HCT116 (cell line): ENCODE measurements around the gene PCDH9. TPM values are rescaled to one million over a fixed set of nuclear protein-coding genes. Genes with fewer than 3 reads are reported as not detected.

ENCODE experiments used
- ATAC-seq: fragments of 200-7000 bp; cut with Tn5 transposase; 2 replicates; pipeline ENCODE4 v1.9.1; 2020; ENCODE audit warnings: mild to moderate bottlenecking, moderate library complexity
- BruUV-seq: library from RNA; stranded (reverse); fragments of 400-500 nt; replicated peaks from 2 replicates; lab custom pipeline; 2021; lab: Mats Ljungman, UMichigan
- CTCF ChIA-PET: fragments of 300-600 bp; sonication (Branson Sonifier 250); formaldehyde crosslinking; loops from one replicate; lab custom pipeline; 2021; ENCODE audit warnings: antibody characterized with exemption; lab: Charles Lee
- POLR2A ChIA-PET: fragments of 300-600, 350-600 bp; sonication (Branson Sonifier 250); formaldehyde crosslinking; loops from one replicate; lab custom pipeline; 2021; ENCODE audit warnings: antibody characterized with exemption; lab: Charles Lee
- RAD21 ChIA-PET, 2 experiments: fragments of 300-600 bp; sonication (Branson Sonifier 250); formaldehyde crosslinking; loops; one replicate each; lab custom pipeline; 2023; ENCODE audit warnings: low total read pairs in 2 of 2; ENCODE audit not compliant: uncharacterized antibody in 2 of 2, unreplicated experiment in 2 of 2, low non-redundant PET in 1 of 2; lab: Charles Lee
- DNase-seq: peaks from one replicate; pipeline ENCODE4 v3.0.0-alpha.2; 2010; ENCODE audit warnings: low read depth, low spot score
- H2AFZ ChIP-seq: fragments of 200-600 bp; shearing (Covaris generic), sonication (generic); 2 replicates; pipeline ENCODE4 v1.6.1; 2017; ENCODE audit warnings: low read depth, mixed run types, mixed read lengths, antibody characterized with exemption, low read length; ENCODE audit not compliant: poor library complexity, severe bottlenecking
- H3K27ac ChIP-seq: 2 replicates; pipeline ENCODE4 v1.5.1; 2012; ENCODE audit warnings: low read depth, low read length
- H3K27me3 ChIP-seq: fragments of 200-600 bp; sonication (generic); 2 replicates; pipeline ENCODE4 v1.6.1; 2016; ENCODE audit warnings: mixed run types, low read length, mixed read lengths; ENCODE audit not compliant: insufficient read depth
- H3K36me3 ChIP-seq, 2 experiments: fragments of 200-500 bp in 1 of 2; fragments of 200-600 bp in 1 of 2; sonication (Bioruptor generic) in 1 of 2; sonication (generic) in 1 of 2; 2 replicates each; pipeline versions ENCODE4 v1.5.1 to v1.6.1; 2014 to 2016; ENCODE audit warnings: low read length in 2 of 2, inconsistent platforms in 1 of 2, mixed read lengths in 1 of 2, mixed run types in 1 of 2; ENCODE audit not compliant: insufficient read depth in 2 of 2, control insufficient read depth in 1 of 2
- H3K4me1 ChIP-seq, 2 experiments: fragments of 200-600 bp in 1 of 2; sonication (generic) in 1 of 2; 2 replicates each; pipeline versions ENCODE4 v1.5.1 to v1.6.1; 2012 to 2017; ENCODE audit warnings: low read length in 2 of 2, inconsistent platforms in 1 of 2, mild to moderate bottlenecking in 1 of 2, mixed read lengths in 1 of 2, mixed run types in 1 of 2, moderate library complexity in 1 of 2; ENCODE audit not compliant: insufficient read depth in 2 of 2, control insufficient read depth in 1 of 2
- H3K4me2 ChIP-seq: fragments of 200-600 bp; sonication (generic); 2 replicates; pipeline ENCODE4 v1.6.1; 2017; ENCODE audit warnings: mixed run types, low read length, mixed read lengths
- H3K4me3 ChIP-seq, 2 experiments: fragments of 200-600 bp in 1 of 2; sonication (generic) in 1 of 2; replicated peaks in 1 of 2; 2 replicates each; pipeline ENCODE4 v1.5.1; 2011 to 2016; ENCODE audit warnings: low read length in 2 of 2, control low read depth in 1 of 2, low read depth in 1 of 2, mild to moderate bottlenecking in 1 of 2, mixed read lengths in 1 of 2, mixed run types in 1 of 2
- H3K79me2 ChIP-seq: fragments of 200-600 bp; sonication (generic); 2 replicates; pipeline ENCODE4 v1.6.1; 2017; ENCODE audit warnings: mild to moderate bottlenecking, mixed run types, low read length, moderate library complexity, mixed read lengths; ENCODE audit not compliant: insufficient read depth
- H3K9ac ChIP-seq: fragments of 200-600 bp; sonication (generic); 2 replicates; pipeline ENCODE4 v1.6.1; 2016; ENCODE audit warnings: low read length, mixed read lengths
- H3K9me2 ChIP-seq: fragments of 200-600 bp; sonication (generic), shearing (Covaris generic); 2 replicates; pipeline ENCODE4 v1.6.1; 2017; ENCODE audit warnings: mixed run types, mild to moderate bottlenecking, moderate library complexity; ENCODE audit not compliant: insufficient read depth
- H3K9me3 ChIP-seq, 2 experiments: fragments of 200-500 bp in 1 of 2; fragments of 200-600 bp in 1 of 2; sonication (Bioruptor generic) in 1 of 2; sonication (generic) in 1 of 2; 2 replicates each; pipeline ENCODE4 v1.6.1; 2014 to 2017; ENCODE audit warnings: low read length in 2 of 2, mixed read lengths in 2 of 2, inconsistent platforms in 1 of 2, low read depth in 1 of 2, mild to moderate bottlenecking in 1 of 2, mixed run types in 1 of 2, moderate library complexity in 1 of 2; ENCODE audit not compliant: control insufficient read depth in 1 of 2, insufficient read depth in 1 of 2
- H4K20me1 ChIP-seq: fragments of 200-600 bp; sonication (generic), shearing (Covaris generic); 2 replicates; pipeline ENCODE4 v1.6.1; 2017; ENCODE audit warnings: mixed run types, mild to moderate bottlenecking, moderate library complexity; ENCODE audit not compliant: insufficient read depth
- CBX3 ChIP-seq: IDR thresholded peaks from 2 replicates; pipeline ENCODE4 v1.6.1; 2012; ENCODE audit warnings: low read depth
- CEBPB ChIP-seq: IDR thresholded peaks from 2 replicates; pipeline ENCODE4 v1.6.1; 2012; ENCODE audit warnings: low read depth
- EGR1 ChIP-seq: IDR thresholded peaks from 2 replicates; pipeline ENCODE4 v1.6.1; 2012; ENCODE audit warnings: low read depth
- EZH2phosphoT487 ChIP-seq: fragments of 200-600 bp; IDR thresholded peaks from 2 replicates; pipeline ENCODE4 v1.6.1; 2018; ENCODE audit warnings: antibody characterized with exemption, borderline replicate concordance
- MAX ChIP-seq: IDR thresholded peaks from 2 replicates; pipeline ENCODE4 v1.6.1; 2012
- POLR2AphosphoS5 ChIP-seq: IDR thresholded peaks from 2 replicates; pipeline ENCODE4 v1.6.1; 2011; ENCODE audit warnings: mild to moderate bottlenecking, low read depth, low read length, moderate library complexity
- RAD21 ChIP-seq: IDR thresholded peaks from 2 replicates; pipeline ENCODE4 v1.6.1; 2012; ENCODE audit warnings: low read depth, mild to moderate bottlenecking
- TCF7L2 ChIP-seq: IDR thresholded peaks from 2 replicates; pipeline ENCODE4 v1.7.0; 2011; ENCODE audit warnings: borderline replicate concordance, inconsistent platforms; ENCODE audit not compliant: insufficient read depth, insufficient read length; ENCODE audit errors: extremely low read depth
- ZFX ChIP-seq: fragments of 450-650 bp; IDR thresholded peaks from 2 replicates; pipeline ENCODE4 v1.6.1; 2017
- ZNF274 ChIP-seq: fragments of 200-500 bp; sonication (Bioruptor generic); IDR thresholded peaks from 2 replicates; pipeline ENCODE4 v1.6.1; 2014; ENCODE audit warnings: mild to moderate bottlenecking, low read depth, low read length, inconsistent platforms
- intact Hi-C: fragments of 100-400 bp; cut with micrococcal nuclease; formaldehyde crosslinking; loops from 2 replicates; pipeline ENCODE4 v1.10.0; 2022
- total RNA-seq: library from RNA; stranded (reverse); gene quantifications from one replicate; pipeline ENCODE4 v1.2.1, GENCODE V29; 2021; ENCODE audit not compliant: unreplicated experiment

The PCDH9 gene
- total RNA-seq, 1 experiment from 2014 or later = 0.02 TPM

DNA sequence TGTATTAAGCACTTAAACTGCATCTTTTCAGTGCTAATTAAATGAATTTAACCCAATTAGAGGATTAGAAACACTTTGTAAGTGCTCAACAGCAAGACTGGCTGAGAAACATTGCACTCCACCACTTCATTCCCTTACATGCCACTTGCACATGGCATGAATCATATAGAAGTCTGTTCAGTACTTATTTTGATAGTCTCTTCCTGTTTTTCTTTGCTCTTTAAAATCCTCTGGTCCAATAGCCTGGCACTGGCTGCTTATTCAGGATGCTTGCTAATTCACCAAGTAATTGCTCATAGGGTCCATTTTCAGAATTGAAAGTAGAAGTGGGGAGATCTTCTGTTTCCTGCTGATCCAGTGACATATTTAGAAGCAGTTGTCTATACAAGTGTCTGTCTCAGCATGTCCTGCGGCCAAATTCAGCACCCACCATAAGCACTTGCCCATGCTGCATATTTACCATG is 900.1 kb downstream of the PCDH9 start:
- intact Hi-C loops = no loop called here
- no peak for DNase-seq
- Histone ChIP-seq H3K79me2 (no peaks in the 10 kb centered on the region), H3K9me2 (no peaks in the 10 kb centered on the region), H3K4me2 (no peak overlapping the region), H2AFZ (no peak overlapping the region), H3K4me3 (no peak overlapping the region), H3K36me3 (no peaks in the 10 kb centered on the region), H3K27me3 (no peaks in the 10 kb centered on the region), H4K20me1 (no peaks in the 10 kb centered on the region), H3K4me1 (no peaks in the 10 kb centered on the region), H3K9me3 (no peaks in the 10 kb centered on the region), H3K9ac (no peak overlapping the region), H3K27ac (no peak overlapping the region)
- ChIA-PET CTCF (no interaction called here), RAD21 (no interaction called here), POLR2A (no interaction called here)
- no peak for ATAC-seq
- TF ChIP-seq TCF7L2 (no peak), EGR1 (no peak), ZFX (no peak), EZH2phosphoT487 (no peak), RAD21 (no peak), CBX3 (no peak), ZNF274 (no peak), POLR2AphosphoS5 (no peak), CEBPB (no peak), MAX (no peak)
- BruUV-seq = no TSS peak

DNA sequence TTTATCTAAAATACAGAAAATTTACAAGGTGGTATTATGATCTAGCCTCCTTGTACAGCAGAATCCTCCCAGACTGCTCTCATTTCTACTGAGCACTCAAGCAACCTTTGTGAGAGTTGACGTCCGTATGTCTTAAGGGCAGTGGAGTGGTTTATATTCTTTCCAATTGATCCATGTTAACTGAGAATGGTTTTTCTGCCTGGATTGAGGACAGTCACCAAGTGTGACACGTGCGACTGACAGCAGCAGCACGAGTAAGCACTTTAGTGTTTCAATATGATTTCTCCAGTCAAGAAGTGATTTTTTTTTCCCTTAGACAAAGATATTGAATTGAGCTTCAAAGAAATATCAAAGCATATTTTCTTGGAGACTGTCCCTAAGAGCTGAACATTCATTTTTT is 901.7 kb downstream of the PCDH9 start:
- H4K20me1 ChIP-seq = no peaks in the 10 kb centered on the region
- no peak overlapping the region for H3K9ac ChIP-seq
- intact Hi-C loops = no loop called here
- ATAC-seq (no peak), DNase-seq (no peak)
- no peak overlapping the region for H2AFZ ChIP-seq
- ChIA-PET CTCF (no interaction called here), RAD21 (no interaction called here), POLR2A (no interaction called here)
- TF ChIP-seq EGR1 = no peak
- TF ChIP-seq CBX3 = no peak
- no TSS peak for BruUV-seq
- H3K27ac ChIP-seq = no peak overlapping the region
- H3K27me3 ChIP-seq = no peaks in the 10 kb centered on the region
- no peaks in the 10 kb centered on the region for H3K79me2 ChIP-seq
- no peaks in the 10 kb centered on the region for H3K36me3 ChIP-seq
- no peaks in the 10 kb centered on the region for H3K9me3 ChIP-seq
- no peak overlapping the region for H3K4me3 ChIP-seq
- no peaks in the 10 kb centered on the region for H3K9me2 ChIP-seq
- no peak overlapping the region for H3K4me2 ChIP-seq
- H3K4me1 ChIP-seq = no peaks in the 10 kb centered on the region
